A673 (cell line): Measurements from ENCODE around the gene CTSW. TPM values are rescaled to one million over a fixed set of nuclear protein-coding genes. Genes with fewer than 3 reads are reported as not detected.

Experiments
- BruUV-seq: library from RNA; stranded (reverse); fragments of 400-500 nt; replicated peaks from 2 replicates; lab custom pipeline; 2021; lab: Mats Ljungman, UMichigan
- CTCF ChIA-PET: fragments of 300-600 bp; sonication (Branson Sonifier 250); formaldehyde crosslinking; loops from one replicate; lab custom pipeline; 2022; ENCODE audit warnings: antibody characterized with exemption; lab: Charles Lee
- POLR2A ChIA-PET: fragments of 300-600 bp; sonication (Branson Sonifier 250); formaldehyde crosslinking; loops from one replicate; lab custom pipeline; 2022; ENCODE audit warnings: antibody characterized with exemption; ENCODE audit not compliant: low non-redundant PET; lab: Charles Lee
- DNase-seq: peaks from one replicate; pipeline ENCODE4 v3.0.0-alpha.2; 2015; ENCODE audit warnings: low spot score
- H3K27ac ChIP-seq: fragments of 200-600 bp; sonication (generic); 2 replicates; pipeline ENCODE4 v1.5.1; 2016; ENCODE audit warnings: mixed run types, low read depth, mild to moderate bottlenecking, mixed read lengths, antibody characterized with exemption, low read length; ENCODE audit not compliant: poor library complexity, severe bottlenecking
- H3K27me3 ChIP-seq: fragments of 200-600 bp; sonication (generic); replicated peaks from 2 replicates; pipeline ENCODE4 v1.6.1; 2017; ENCODE audit warnings: mixed run types, low read depth, mild to moderate bottlenecking, mixed read lengths, antibody characterized with exemption, low read length; ENCODE audit not compliant: insufficient read depth, poor library complexity
- H3K36me3 ChIP-seq: fragments of 200-600 bp; sonication (generic); 2 replicates; pipeline ENCODE4 v1.6.1; 2016; ENCODE audit warnings: mixed run types, mild to moderate bottlenecking, mixed read lengths, antibody characterized with exemption, low read length; ENCODE audit not compliant: insufficient read depth, poor library complexity, severe bottlenecking
- H3K4me1 ChIP-seq: fragments of 200-600 bp; sonication (generic); 2 replicates; pipeline ENCODE4 v1.6.1; 2017; ENCODE audit warnings: mixed run types, mild to moderate bottlenecking, mixed read lengths, antibody characterized with exemption, low read length; ENCODE audit not compliant: insufficient read depth, poor library complexity, severe bottlenecking
- H3K4me3 ChIP-seq: fragments of 200-600 bp; sonication (generic); 2 replicates; pipeline ENCODE4 v1.5.1; 2016; ENCODE audit warnings: low read depth, mixed run types, mild to moderate bottlenecking, mixed read lengths, low read length; ENCODE audit not compliant: poor library complexity, severe bottlenecking
- H3K9me3 ChIP-seq: fragments of 200-600 bp; sonication (generic); 2 replicates; pipeline ENCODE4 v1.6.1; 2016; ENCODE audit warnings: mixed run types, low read depth, mild to moderate bottlenecking, mixed read lengths, antibody characterized with exemption, low read length; ENCODE audit not compliant: poor library complexity, severe bottlenecking
- EZH2 ChIP-seq: fragments of 200-600 bp; sonication (generic); IDR thresholded peaks from 2 replicates; pipeline ENCODE4 v1.6.1; 2017; ENCODE audit warnings: borderline replicate concordance, low read depth, mild to moderate bottlenecking, mixed read lengths, antibody characterized with exemption, low read length; ENCODE audit not compliant: poor library complexity, severe bottlenecking
- intact Hi-C: fragments of 100-400 bp; cut with micrococcal nuclease; formaldehyde crosslinking; loops from one replicate; pipeline ENCODE4 v1.10.0; 2022; ENCODE audit not compliant: unreplicated experiment
- total RNA-seq: library from RNA; stranded (reverse); gene quantifications from 2 replicates; pipeline ENCODE4 v1.2.3, GENCODE V29; 2021
- TF ChIP-seq, protein P1 (sequence below): fragments of 300-800, 200-600 bp; sonication (generic); conservative IDR thresholded peaks from 2 replicates; pipeline ENCODE4 v1.5.1; 2017; ENCODE audit warnings: low read depth, mild to moderate bottlenecking, antibody characterized with exemption, low read length, moderate library complexity, mixed read lengths

The CTSW gene
- total RNA-seq, 1 experiment from 2014 or later, result not detected

DNA sequence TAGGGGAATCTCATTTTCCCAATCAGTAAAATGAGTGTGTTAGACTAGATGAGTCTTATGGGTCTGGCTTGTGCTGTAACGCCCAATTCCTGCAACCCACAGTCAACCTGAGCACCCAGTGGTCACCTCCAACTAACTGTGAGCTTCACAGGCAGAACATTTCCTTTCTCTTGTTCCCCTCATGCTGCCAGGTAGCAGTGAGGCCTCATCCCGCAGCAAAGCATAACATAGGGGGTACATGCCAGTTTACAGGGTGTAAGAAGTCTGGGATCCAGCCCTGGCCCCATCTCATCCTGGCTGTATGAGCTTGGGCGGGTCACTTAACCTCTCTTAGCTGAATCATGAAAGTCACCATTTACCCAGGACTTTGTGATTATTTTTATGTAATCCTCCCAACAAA, 10.7 kb upstream of the CTSW start:
- H3K36me3 ChIP-seq, result peaks cover 48% of the 10 kb centered on the region
- H3K27ac ChIP-seq, result no peak overlapping the region
- no peak for DNase-seq
- ChIA-PET CTCF (interaction anchor here (1.1 to 4.1 kb wide), 4 partner anchors 9 to 18 kb away, joined by 3 to 16 read pairs (median 6); partner anchors contain the start of gene MUS81), POLR2A (no interaction called here)
- intact Hi-C loops, result no loop called here
- BruUV-seq, result no TSS peak
- no peak overlapping the region for H3K4me3 ChIP-seq
- H3K27me3 ChIP-seq, result no peaks in the 10 kb centered on the region
- H3K4me1 ChIP-seq, result peaks cover 24% of the 10 kb centered on the region
- no peaks in the 10 kb centered on the region for H3K9me3 ChIP-seq
- TF ChIP-seq, protein P1, sequence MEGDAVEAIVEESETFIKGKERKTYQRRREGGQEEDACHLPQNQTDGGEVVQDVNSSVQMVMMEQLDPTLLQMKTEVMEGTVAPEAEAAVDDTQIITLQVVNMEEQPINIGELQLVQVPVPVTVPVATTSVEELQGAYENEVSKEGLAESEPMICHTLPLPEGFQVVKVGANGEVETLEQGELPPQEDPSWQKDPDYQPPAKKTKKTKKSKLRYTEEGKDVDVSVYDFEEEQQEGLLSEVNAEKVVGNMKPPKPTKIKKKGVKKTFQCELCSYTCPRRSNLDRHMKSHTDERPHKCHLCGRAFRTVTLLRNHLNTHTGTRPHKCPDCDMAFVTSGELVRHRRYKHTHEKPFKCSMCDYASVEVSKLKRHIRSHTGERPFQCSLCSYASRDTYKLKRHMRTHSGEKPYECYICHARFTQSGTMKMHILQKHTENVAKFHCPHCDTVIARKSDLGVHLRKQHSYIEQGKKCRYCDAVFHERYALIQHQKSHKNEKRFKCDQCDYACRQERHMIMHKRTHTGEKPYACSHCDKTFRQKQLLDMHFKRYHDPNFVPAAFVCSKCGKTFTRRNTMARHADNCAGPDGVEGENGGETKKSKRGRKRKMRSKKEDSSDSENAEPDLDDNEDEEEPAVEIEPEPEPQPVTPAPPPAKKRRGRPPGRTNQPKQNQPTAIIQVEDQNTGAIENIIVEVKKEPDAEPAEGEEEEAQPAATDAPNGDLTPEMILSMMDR, result no peak
- no peak for TF ChIP-seq EZH2

DNA sequence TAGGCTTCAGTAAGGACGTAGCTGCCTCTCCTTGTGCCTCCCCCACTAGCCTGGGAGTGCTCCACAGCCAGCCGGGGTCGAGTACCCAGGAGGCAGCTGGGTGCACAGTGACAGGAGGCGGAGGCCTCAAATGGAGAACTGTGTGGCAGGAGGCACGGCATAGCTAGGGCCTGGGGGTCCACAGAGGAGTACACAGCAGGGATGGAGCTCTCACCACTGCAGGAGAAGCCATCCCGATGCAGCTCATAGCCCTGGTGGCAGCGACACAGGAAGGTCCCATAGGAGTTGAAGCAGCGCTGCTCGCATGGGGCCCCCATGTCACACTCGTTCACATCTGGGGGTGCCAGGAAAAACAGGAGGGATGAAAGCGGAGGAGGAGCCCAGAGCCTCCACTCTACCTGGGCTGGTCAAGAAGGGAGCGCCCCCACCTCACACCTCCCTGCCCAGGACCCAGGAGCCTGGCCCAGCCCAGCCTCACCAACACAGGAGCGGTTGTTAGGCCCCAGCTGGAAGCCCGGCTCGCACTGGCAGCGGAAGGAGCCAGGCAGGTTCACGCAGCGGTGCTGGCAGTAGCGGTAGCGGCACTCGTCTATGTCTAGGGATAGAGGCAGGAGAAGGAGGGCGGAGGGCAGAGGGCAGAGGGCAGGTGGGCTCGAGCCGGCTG, 9.9 kb upstream of the CTSW start:
- POLR2A ChIA-PET, result interaction anchor here (0.6 kb wide), 1 partner anchor 45 kb away, joined by 3 read pairs; no protein-coding TSS in a partner anchor
- intact Hi-C loops, result no loop called here
- CTCF ChIA-PET, result interaction anchor here (1.1 to 4.1 kb wide), 3 partner anchors 10 to 18 kb away, joined by 4 to 16 read pairs (median 8); partner anchors contain the start of genes FIBP and MUS81
- no peak for TF ChIP-seq EZH2
- TF ChIP-seq, protein P1, result no peak
- Histone ChIP-seq H3K4me3 (no peak overlapping the region), H3K36me3 (peaks cover 39% of the 10 kb centered on the region), H3K27me3 (no peaks in the 10 kb centered on the region), H3K9me3 (no peaks in the 10 kb centered on the region), H3K27ac (no peak overlapping the region), H3K4me1 (peaks cover 24% of the 10 kb centered on the region)
- BruUV-seq, result no TSS peak
- no peak for DNase-seq

DNA sequence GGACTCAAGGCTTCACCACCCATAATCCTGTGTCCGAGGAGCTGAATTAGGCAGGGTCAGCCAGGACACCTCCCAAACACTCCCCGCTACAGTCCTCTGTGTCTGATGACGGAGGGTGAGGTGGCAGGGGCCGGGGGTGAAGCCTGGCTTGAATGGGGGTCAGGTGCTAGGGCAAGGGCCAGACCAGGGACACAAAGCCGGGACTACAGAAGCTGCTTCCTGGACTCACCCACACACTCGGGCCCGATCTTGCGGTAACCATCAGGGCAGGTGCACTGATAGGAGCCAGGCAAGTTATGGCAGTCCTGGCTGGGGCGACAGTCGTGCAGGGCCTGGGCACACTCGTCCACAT, 9.4 kb upstream of the CTSW start:
- Histone ChIP-seq H3K4me1 (peaks cover 24% of the 10 kb centered on the region), H3K27me3 (no peaks in the 10 kb centered on the region), H3K36me3 (peaks cover 34% of the 10 kb centered on the region), H3K9me3 (no peaks in the 10 kb centered on the region), H3K27ac (peak overlapping the region; percentile 75), H3K4me3 (no peak overlapping the region)
- no peak for DNase-seq
- ChIA-PET CTCF (interaction anchor here (1.1 to 4.1 kb wide), 3 partner anchors 10 to 18 kb away, joined by 4 to 16 read pairs (median 8); partner anchors contain the start of genes FIBP and MUS81), POLR2A (interaction anchor here (0.6 to 1.2 kb wide), 2 partner anchors 10 to 44 kb away, joined by 3 to 4 read pairs; partner anchors contain the start of gene MUS81)
- no peak for TF ChIP-seq EZH2
- no TSS peak for BruUV-seq
- intact Hi-C loops, result no loop called here
